KOPT-K1 (cell line): ENCODE data around the gene CATSPERD.

ENCODE experiments used
- H3K27ac ChIP-seq: fragments of 200-600 bp; sonication (generic); 2 replicates; pipeline ENCODE4 v1.5.1; 2016; ENCODE audit warnings: antibody characterized with exemption, mild to moderate bottlenecking, low read depth, low read length; ENCODE audit not compliant: poor library complexity, severe bottlenecking
- H3K36me3 ChIP-seq: fragments of 200-600 bp; sonication (generic); 2 replicates; pipeline ENCODE4 v1.5.1; 2017; ENCODE audit warnings: antibody characterized with exemption, mild to moderate bottlenecking, low read length, moderate library complexity; ENCODE audit not compliant: insufficient read depth
- H3K9me3 ChIP-seq: fragments of 200-600 bp; sonication (generic); 2 replicates; pipeline ENCODE4 v1.5.1; 2017; ENCODE audit warnings: antibody characterized with exemption, low read length, mild to moderate bottlenecking; ENCODE audit not compliant: insufficient read depth, poor library complexity, severe bottlenecking

Gene CATSPERD

GRCh38 chr19:5823579-5824281 lies 103.3 kb downstream of the CATSPERD start:
- Histone ChIP-seq H3K9me3 (no peaks in the 10 kb centered on the region), H3K36me3 (no peaks in the 10 kb centered on the region), H3K27ac (no peak overlapping the region)

GRCh38 chr19:5824751-5825150 lies 104.3 kb downstream of the CATSPERD start:
- H3K36me3 ChIP-seq: no peaks in the 10 kb centered on the region
- H3K27ac ChIP-seq: no peak overlapping the region
- no peaks in the 10 kb centered on the region for H3K9me3 ChIP-seq

GRCh38 chr19:5825178-5825577 lies 104.7 kb downstream of the CATSPERD start:
- Histone ChIP-seq H3K36me3 (no peaks in the 10 kb centered on the region), H3K9me3 (no peaks in the 10 kb centered on the region), H3K27ac (no peak overlapping the region)

GRCh38 chr19:5826531-5827341 lies 106.3 kb downstream of the CATSPERD start:
- no peaks in the 10 kb centered on the region for H3K9me3 ChIP-seq
- H3K27ac ChIP-seq: peak overlapping the region; percentile 69
- no peaks in the 10 kb centered on the region for H3K36me3 ChIP-seq

- H3K27ac ChIP-seq: peak overlapping the region; percentile 69
- H3K9me3 ChIP-seq: no peaks in the 10 kb centered on the region
- H3K36me3 ChIP-seq: no peaks in the 10 kb centered on the region
These were observed 107.0 kb downstream of the CATSPERD start for GRCh38 chr19:5827342-5827890.

GRCh38 chr19:5827891-5828660 lies 107.6 kb downstream of the CATSPERD start:
- Histone ChIP-seq H3K9me3 (no peaks in the 10 kb centered on the region), H3K27ac (peak overlapping the region; percentile 69), H3K36me3 (no peaks in the 10 kb centered on the region)
